Liver (tissue), 9 donors: ENCODE data around the gene ARHGEF12. TPM values are rescaled to one million over a fixed set of nuclear protein-coding genes. Genes with fewer than 3 reads are reported as not detected.
"Not testable (repeated sequence)": the region's sequence is repeated elsewhere in the genome, so short reads cannot be mapped to it uniquely, and the experiment has no call there.

Source experiments
- DNase-seq: peaks from one replicate; pipeline ENCODE4 v3.0.0-alpha.2; 2017; ENCODE audit warnings: low spot score
- H3K27ac ChIP-seq, 2 donors: one replicate each; pipeline ENCODE4 v1.7.0; 2013; ENCODE audit warnings: inconsistent platforms in 2 of 2, low read length in 2 of 2, control low read depth in 1 of 2, low read depth in 1 of 2, mild to moderate bottlenecking in 1 of 2
- H3K27me3 ChIP-seq, 4 donors: one replicate each; pipeline versions ENCODE4 v1.6.1 to v1.7.0; 2013; ENCODE audit warnings: low read length in 3 of 4, inconsistent platforms in 1 of 4, mild to moderate bottlenecking in 1 of 4, moderate library complexity in 1 of 4; ENCODE audit not compliant: control insufficient read depth in 4 of 4, insufficient read depth in 4 of 4
- H3K36me3 ChIP-seq, 4 donors: one replicate each; pipeline versions ENCODE4 v1.6.1 to v1.7.0; 2013; ENCODE audit warnings: low read length in 3 of 4, mild to moderate bottlenecking in 3 of 4, low read depth in 1 of 4, moderate library complexity in 1 of 4; ENCODE audit not compliant: control insufficient read depth in 4 of 4, insufficient read depth in 3 of 4
- H3K4me1 ChIP-seq, 4 donors: one replicate each; pipeline versions ENCODE4 v1.6.1 to v1.7.0; 2013; ENCODE audit warnings: low read length in 3 of 4, mild to moderate bottlenecking in 3 of 4, moderate library complexity in 1 of 4; ENCODE audit not compliant: control insufficient read depth in 4 of 4, insufficient read depth in 4 of 4
- H3K4me3 ChIP-seq, 3 donors: one replicate each; pipeline versions ENCODE4 v1.6.1 to v1.7.0; 2013; ENCODE audit warnings: low read length in 3 of 3, control low read depth in 1 of 3, low read depth in 1 of 3, mild to moderate bottlenecking in 1 of 3
- H3K9ac ChIP-seq, 2 donors: one replicate each; pipeline ENCODE4 v1.7.0; 2013; ENCODE audit warnings: low read length in 2 of 2, mild to moderate bottlenecking in 2 of 2, moderate library complexity in 2 of 2, control low read depth in 1 of 2, low read depth in 1 of 2
- H3K9me3 ChIP-seq, 4 donors: one replicate each; pipeline versions ENCODE4 v1.6.1 to v1.7.0; 2013; ENCODE audit warnings: low read length in 3 of 4; ENCODE audit not compliant: control insufficient read depth in 4 of 4
- FOXA1 ChIP-seq: IDR thresholded peaks from 2 replicates; pipeline ENCODE4 v1.6.1; 2016; ENCODE audit warnings: antibody characterized with exemption
- FOXA2 ChIP-seq: IDR thresholded peaks from 2 replicates; pipeline ENCODE4 v1.6.1; 2016; ENCODE audit warnings: antibody characterized with exemption
- HNF4A ChIP-seq, 2 donors: conservative IDR thresholded peaks; 2 replicates each; pipeline ENCODE4 v1.6.1; 2016; ENCODE audit warnings: antibody characterized with exemption in 2 of 2, mild to moderate bottlenecking in 2 of 2
- HNF4G ChIP-seq: IDR thresholded peaks from 2 replicates; pipeline ENCODE4 v1.6.1; 2016; ENCODE audit warnings: antibody characterized with exemption
- JUND ChIP-seq, 2 donors: IDR thresholded peaks; 2 replicates each; pipeline ENCODE4 v1.6.1; 2016; ENCODE audit warnings: antibody characterized with exemption in 2 of 2
- NR2F2 ChIP-seq: IDR thresholded peaks from 2 replicates; pipeline ENCODE4 v1.6.1; 2016; ENCODE audit warnings: antibody characterized with exemption
- RAD21 ChIP-seq, 2 donors: IDR thresholded peaks; 2 replicates each; pipeline ENCODE4 v1.6.1; 2016; ENCODE audit warnings: antibody characterized with exemption in 2 of 2, mild to moderate bottlenecking in 2 of 2
- RXRA ChIP-seq, 2 donors: IDR thresholded peaks; 2 replicates each; pipeline ENCODE4 v1.6.1; 2017 to 2018; ENCODE audit warnings: antibody characterized with exemption in 2 of 2, mild to moderate bottlenecking in 1 of 2
- SP1 ChIP-seq: IDR thresholded peaks from 2 replicates; pipeline ENCODE4 v1.6.1; 2018; ENCODE audit warnings: antibody characterized with exemption, mild to moderate bottlenecking
- TAF1 ChIP-seq: conservative IDR thresholded peaks from 2 replicates; pipeline ENCODE4 v1.6.1; 2016; ENCODE audit warnings: antibody characterized with exemption, mild to moderate bottlenecking
- YY1 ChIP-seq: IDR thresholded peaks from 2 replicates; pipeline ENCODE4 v1.6.1; 2016; ENCODE audit warnings: antibody characterized with exemption, mild to moderate bottlenecking
- WGBS: extraction: QIAGEN DNeasy Blood & Tissue Kit; methylation state at CpG from one replicate; pipeline ENCODE4 v1.1.7; 2013; 5-methylcytosine and 5-hydroxymethylcytosine counted together
- polyA plus RNA-seq, 2 donors: library from polyadenylated mRNA; stranded (reverse) in 1 of 2; unstranded in 1 of 2; fragments of 200-250 nt in 1 of 2; fragments of >200 nt in 1 of 2; fragmentation: Nextera tagmentation in 1 of 2; extraction: Ambion mirVana in 1 of 2; gene quantifications; one replicate each; pipeline versions ENCODE4 v1.2.1 to v1.2.3, GENCODE V29; 2013 to 2015
- total RNA-seq, 2 donors: library from RNA; depleted of rRNA; stranded (reverse); fragments of >200 nt; gene quantifications; one replicate each; pipeline ENCODE4 v1.2.3, GENCODE V29; 2014
- TF ChIP-seq, protein P1 (sequence below): IDR thresholded peaks from 2 replicates; pipeline ENCODE4 v1.6.1; 2016; ENCODE audit warnings: antibody characterized with exemption
- TF ChIP-seq, protein P2 (sequence below): fragments of 150-350 bp; IDR thresholded peaks from 2 replicates; pipeline ENCODE4 v1.5.1; 2017; ENCODE audit warnings: improper control_type of control experiment, low read depth, low read length; ENCODE audit not compliant: missing input control
- donor health status: healthy.
- donor health status: healthy.
- donor health status: healthy.
- donor health status: healthy.
- donor health status: healthy.

ARHGEF12 gene
- total and polyA plus RNA-seq, 4 donors: 28.0 to 169 (median 53.9) TPM

DNA sequence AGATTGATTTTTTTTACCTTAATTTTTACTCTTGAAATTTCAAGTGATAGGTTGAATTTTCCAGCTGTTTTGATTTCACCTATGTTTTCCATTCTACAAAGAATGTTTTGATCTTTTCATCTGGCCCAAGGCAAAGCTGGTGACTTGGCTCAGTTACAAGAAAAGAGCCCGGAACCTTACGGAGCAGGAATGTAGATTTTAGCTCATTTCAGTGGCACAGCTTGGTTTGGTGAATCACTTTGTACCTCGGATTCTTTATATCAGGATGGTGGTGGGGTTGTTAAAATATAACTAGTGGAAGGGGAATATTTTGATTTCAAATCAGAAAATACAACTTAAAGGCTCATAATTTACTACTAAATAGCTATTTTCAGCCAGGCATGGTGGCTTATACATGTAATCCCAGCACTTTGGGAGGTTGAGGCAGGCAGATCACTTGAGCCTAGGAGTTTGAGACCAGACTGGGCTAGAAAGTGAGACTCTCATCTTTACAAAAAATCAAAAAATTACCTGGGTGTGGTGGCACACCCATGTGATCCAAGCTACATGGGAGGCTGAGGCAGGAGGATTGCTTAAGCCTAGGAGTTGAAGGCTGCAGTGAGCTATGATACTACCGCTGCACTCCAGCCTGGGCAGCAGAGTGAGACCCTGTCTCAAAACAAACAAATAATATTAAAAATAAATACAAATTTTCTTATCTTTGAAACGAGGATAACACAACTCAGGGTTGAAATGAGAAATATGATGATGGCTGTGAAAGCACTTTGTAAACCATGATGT, 166.0 kb downstream of the ARHGEF12 start:
- no peaks in the 10 kb centered on the region for H3K9me3 ChIP-seq
- 80% methylated on average over 5 of the region's 5 CpGs for WGBS
- no peak overlapping the region for H3K4me3 ChIP-seq
- no peaks in the 10 kb centered on the region for H3K27me3 ChIP-seq
- H3K4me1 ChIP-seq: no peaks in the 10 kb centered on the region
- H3K27ac ChIP-seq: no peak overlapping the region
- TF ChIP-seq FOXA2 (no peak), JUND (IDR thresholded peaks at IDR 0.05) (no peak), SP1 (no peak), NR2F2 (no peak), YY1 (no peak), TAF1 (no peak), RXRA (IDR thresholded peaks at IDR 0.05) (no peak), RAD21 (IDR thresholded peaks at IDR 0.05) (no peak), HNF4G (no peak)
- TF ChIP-seq, protein P1, sequence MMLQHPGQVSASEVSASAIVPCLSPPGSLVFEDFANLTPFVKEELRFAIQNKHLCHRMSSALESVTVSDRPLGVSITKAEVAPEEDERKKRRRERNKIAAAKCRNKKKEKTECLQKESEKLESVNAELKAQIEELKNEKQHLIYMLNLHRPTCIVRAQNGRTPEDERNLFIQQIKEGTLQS: no peak
- TF ChIP-seq, protein P2, sequence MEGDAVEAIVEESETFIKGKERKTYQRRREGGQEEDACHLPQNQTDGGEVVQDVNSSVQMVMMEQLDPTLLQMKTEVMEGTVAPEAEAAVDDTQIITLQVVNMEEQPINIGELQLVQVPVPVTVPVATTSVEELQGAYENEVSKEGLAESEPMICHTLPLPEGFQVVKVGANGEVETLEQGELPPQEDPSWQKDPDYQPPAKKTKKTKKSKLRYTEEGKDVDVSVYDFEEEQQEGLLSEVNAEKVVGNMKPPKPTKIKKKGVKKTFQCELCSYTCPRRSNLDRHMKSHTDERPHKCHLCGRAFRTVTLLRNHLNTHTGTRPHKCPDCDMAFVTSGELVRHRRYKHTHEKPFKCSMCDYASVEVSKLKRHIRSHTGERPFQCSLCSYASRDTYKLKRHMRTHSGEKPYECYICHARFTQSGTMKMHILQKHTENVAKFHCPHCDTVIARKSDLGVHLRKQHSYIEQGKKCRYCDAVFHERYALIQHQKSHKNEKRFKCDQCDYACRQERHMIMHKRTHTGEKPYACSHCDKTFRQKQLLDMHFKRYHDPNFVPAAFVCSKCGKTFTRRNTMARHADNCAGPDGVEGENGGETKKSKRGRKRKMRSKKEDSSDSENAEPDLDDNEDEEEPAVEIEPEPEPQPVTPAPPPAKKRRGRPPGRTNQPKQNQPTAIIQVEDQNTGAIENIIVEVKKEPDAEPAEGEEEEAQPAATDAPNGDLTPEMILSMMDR: no peak
- no peaks in the 10 kb centered on the region for H3K36me3 ChIP-seq
- no peak overlapping the region for H3K9ac ChIP-seq
- no peak for DNase-seq

DNA sequence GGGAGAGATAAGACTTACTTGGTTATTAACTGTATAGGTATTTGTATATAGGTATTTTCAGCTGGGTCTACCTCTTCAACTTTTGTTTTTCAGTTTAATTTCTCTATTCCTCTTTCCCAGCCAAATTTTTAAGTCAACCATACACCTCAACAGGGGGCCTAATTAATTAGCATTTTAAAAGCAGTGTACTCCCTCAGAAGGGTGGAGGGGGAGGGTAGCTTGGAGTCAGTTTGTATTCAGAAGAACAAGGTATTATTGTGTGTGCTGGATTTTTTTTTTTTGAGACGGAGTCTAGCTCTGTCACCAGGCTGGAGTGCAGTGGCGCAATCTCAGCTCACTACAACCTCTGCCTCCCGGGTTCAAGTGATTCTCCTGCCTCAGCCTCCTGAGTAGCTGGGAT, 167.3 kb downstream of the ARHGEF12 start:
- 66% methylated on average over 3 of the region's 3 CpGs for WGBS
- not testable (repeated sequence) for H3K27me3 ChIP-seq, H3K36me3 ChIP-seq, H3K9me3 ChIP-seq, DNase-seq, H3K4me1 ChIP-seq, H3K9ac ChIP-seq, H3K4me3 ChIP-seq, H3K27ac ChIP-seq

DNA sequence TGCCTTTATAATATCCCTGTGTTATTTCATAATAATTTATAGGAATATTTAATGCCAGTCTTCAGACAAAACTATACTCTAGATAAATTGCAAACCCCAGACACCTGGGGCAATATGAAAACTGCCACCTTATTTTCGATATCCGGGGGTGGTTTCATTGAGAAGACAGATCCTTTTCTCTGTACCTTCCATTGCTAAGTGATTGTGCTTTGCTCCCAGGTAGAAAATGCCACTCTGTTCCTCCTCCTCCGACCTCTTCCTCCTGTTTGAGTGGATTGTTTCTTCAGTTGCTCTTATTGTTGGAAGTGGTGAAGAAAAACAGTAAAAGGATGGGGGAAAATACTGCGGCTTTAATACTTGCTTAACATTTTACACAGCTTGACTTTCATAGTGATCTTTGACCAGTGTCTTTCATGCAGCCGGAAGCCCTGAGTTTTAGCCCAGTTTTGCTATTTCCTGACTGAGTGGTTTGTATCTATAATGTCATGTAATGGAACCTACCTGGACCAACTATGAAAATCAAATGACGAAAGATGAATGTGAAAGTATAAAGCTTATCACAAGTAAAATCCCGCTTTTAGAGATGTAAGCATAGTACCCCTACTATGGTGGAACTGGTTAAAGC, 169.7 kb downstream of the ARHGEF12 start:
- TF ChIP-seq SP1 (no peak), HNF4A (conservative IDR thresholded peaks at IDR 0.05) (peak in 1 of 2 donors; percentile 3), TAF1 (no peak), FOXA1 (no peak)
- DNase-seq: no peak
- no peaks in the 10 kb centered on the region for H3K36me3 ChIP-seq
- H3K9me3 ChIP-seq: no peaks in the 10 kb centered on the region
- peaks cover 0 to 5% (median 0%) of the 10 kb centered on the region in 4 donors for H3K27me3 ChIP-seq
- WGBS: 72% methylated on average over 7 of the region's 7 CpGs
- peaks cover 0 to 2% (median 0%) of the 10 kb centered on the region in 4 donors for H3K4me1 ChIP-seq
- H3K27ac ChIP-seq: no peak overlapping the region
- no peak overlapping the region for H3K4me3 ChIP-seq
- no peak overlapping the region for H3K9ac ChIP-seq
